ENCODE data around the gene FRAT2. TPM values are rescaled to one million over a fixed set of nuclear protein-coding genes. Genes with fewer than 3 reads are reported as not detected.

The FRAT2 gene
- total and polyA plus RNA-seq, 2 of the 13 experiments (the other 11 are each of a cell fraction or from before 2014, with no cell fraction given) = 7.2 to 14.1 TPM

- TF ChIP-seq HBP1 (CRISPR knock-in tag; IDR thresholded peaks at IDR 0.05; ENCODE audit: low read depth) = no peak
- TF ChIP-seq XBP1 (CRISPR knock-in tag; IDR thresholded peaks at IDR 0.05) = no peak
- TF ChIP-seq GATAD2A (CRISPR knock-in tag; IDR thresholded peaks at IDR 0.05) = no peak
- TF ChIP-seq HOXA9 (CRISPR knock-in tag; IDR thresholded peaks at IDR 0.05; ENCODE audit: borderline replicate concordance) = peak; percentile 77
- TF ChIP-seq YEATS4 (CRISPR knock-in tag; IDR thresholded peaks at IDR 0.05; ENCODE audit: borderline replicate concordance) = peak; percentile 80
- TF ChIP-seq ZNF44 (CRISPR knock-in tag; IDR thresholded peaks at IDR 0.05) = no peak
- TF ChIP-seq KDM5B (CRISPR knock-in tag; IDR thresholded peaks at IDR 0.05; ENCODE audit: borderline replicate concordance) = peak; percentile 90
- TF ChIP-seq TIGD3 (CRISPR knock-in tag; IDR thresholded peaks at IDR 0.05; ENCODE audit: borderline replicate concordance) = no peak
- TF ChIP-seq JARID2 (CRISPR knock-in tag; IDR thresholded peaks at IDR 0.05; ENCODE audit: insufficient replicate concordance) = no peak
- peak; percentile 48 for TF ChIP-seq JUN (CRISPR knock-in tag; IDR thresholded peaks at IDR 0.05)
- TF ChIP-seq ZNF709 (CRISPR knock-in tag; IDR thresholded peaks at IDR 0.05) = peak; percentile 81; the same call in 1 of the 2 replicates
- no peak for TF ChIP-seq PTBP1 (IDR thresholded peaks at IDR 0.05; ENCODE audit: low read depth, low read length, poor library complexity, severe bottlenecking)
- peak; percentile 72 for TF ChIP-seq ZNF574 (CRISPR knock-in tag; IDR thresholded peaks at IDR 0.05)
- TF ChIP-seq PBX3 (CRISPR knock-in tag; IDR thresholded peaks at IDR 0.05; ENCODE audit: borderline replicate concordance) = no peak
- TF ChIP-seq ZNF775 (CRISPR knock-in tag; IDR thresholded peaks at IDR 0.05; ENCODE audit: borderline replicate concordance) = no peak
- peak; percentile 59; the same call in 1 of the 2 replicates for TF ChIP-seq BCL3 (CRISPR knock-in tag; IDR thresholded peaks at IDR 0.05)
- TF ChIP-seq ZNF674 (CRISPR knock-in tag; IDR thresholded peaks at IDR 0.05; ENCODE audit: low read depth) = no peak
- peak; percentile 82; the same call in 1 of the 2 replicates for TF ChIP-seq MYC (CRISPR knock-in tag; IDR thresholded peaks at IDR 0.05; ENCODE audit: borderline replicate concordance)
- TF ChIP-seq KLF16 (CRISPR knock-in tag; IDR thresholded peaks at IDR 0.05) = peak in 1 of 2 experiments; percentile 63; a peak in 2 of 4 replicates
- TF ChIP-seq TOE1 (CRISPR knock-in tag; IDR thresholded peaks at IDR 0.05) = no peak; the same call in 1 of the 2 replicates
- TF ChIP-seq EZH2 (conservative IDR thresholded peaks at IDR 0.05; ENCODE audit: low read depth, low read length) = no peak
These were observed at the start of gene FRAT2 (continued) for GRCh38 chr10:97334370-97335175.
